HFF-Myc (cell line): Measurements from ENCODE around the gene THPO.
A peak's percentile ranks its signal among the peaks of the same experiment; 100 is the strongest.

ENCODE experiments used
- DNase-seq: peaks from one replicate; pipeline ENCODE4 v3.0.0-alpha.2; 2011; ENCODE audit warnings: low read depth; ENCODE audit errors: extremely low read depth
- H3K4me3 ChIP-seq: replicated peaks from 2 replicates; pipeline ENCODE4 v1.5.1; 2011; ENCODE audit warnings: low read depth, mild to moderate bottlenecking, control low read depth, low read length
- TF ChIP-seq, protein P1 (sequence below): IDR thresholded peaks from 2 replicates; pipeline ENCODE4 v1.5.1; 2012; ENCODE audit warnings: mild to moderate bottlenecking, low read depth, low read length, control low read depth; ENCODE audit errors: missing control alignments

THPO gene

DNA sequence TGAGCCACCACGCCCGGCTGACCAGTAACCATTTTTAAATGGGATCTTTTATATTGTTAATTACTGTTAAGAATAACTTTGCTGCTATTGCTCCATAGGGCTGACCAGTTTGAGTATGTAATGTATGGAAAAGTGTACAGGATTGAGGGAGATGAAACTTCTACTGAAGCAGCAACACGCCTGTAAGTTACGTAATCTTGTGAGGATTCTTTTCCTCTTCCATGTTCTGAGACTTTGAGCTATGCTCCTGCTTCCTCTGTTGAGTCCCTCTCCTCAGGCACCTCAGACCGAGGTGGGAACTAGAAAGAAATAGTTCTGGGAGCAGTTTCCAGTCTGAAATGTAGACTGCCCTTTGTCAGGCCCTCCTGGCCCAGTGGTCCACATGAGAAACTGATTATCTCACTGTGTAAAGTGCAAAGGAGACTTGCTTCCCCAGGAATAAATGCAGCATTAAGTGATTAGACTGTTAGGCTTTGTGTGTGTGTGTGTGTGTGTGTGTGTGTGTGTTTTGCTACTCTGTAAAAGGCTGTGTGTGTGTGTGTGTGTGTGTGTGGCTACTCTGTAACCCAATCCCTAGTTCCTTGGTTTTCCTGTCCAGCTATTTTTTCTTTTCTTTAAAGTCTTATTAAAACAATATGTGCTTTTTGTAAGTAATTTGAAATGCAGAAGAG, 11.3 kb downstream of the THPO start:
- no peak overlapping the region for H3K4me3 ChIP-seq
- TF ChIP-seq, protein P1, sequence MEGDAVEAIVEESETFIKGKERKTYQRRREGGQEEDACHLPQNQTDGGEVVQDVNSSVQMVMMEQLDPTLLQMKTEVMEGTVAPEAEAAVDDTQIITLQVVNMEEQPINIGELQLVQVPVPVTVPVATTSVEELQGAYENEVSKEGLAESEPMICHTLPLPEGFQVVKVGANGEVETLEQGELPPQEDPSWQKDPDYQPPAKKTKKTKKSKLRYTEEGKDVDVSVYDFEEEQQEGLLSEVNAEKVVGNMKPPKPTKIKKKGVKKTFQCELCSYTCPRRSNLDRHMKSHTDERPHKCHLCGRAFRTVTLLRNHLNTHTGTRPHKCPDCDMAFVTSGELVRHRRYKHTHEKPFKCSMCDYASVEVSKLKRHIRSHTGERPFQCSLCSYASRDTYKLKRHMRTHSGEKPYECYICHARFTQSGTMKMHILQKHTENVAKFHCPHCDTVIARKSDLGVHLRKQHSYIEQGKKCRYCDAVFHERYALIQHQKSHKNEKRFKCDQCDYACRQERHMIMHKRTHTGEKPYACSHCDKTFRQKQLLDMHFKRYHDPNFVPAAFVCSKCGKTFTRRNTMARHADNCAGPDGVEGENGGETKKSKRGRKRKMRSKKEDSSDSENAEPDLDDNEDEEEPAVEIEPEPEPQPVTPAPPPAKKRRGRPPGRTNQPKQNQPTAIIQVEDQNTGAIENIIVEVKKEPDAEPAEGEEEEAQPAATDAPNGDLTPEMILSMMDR = no peak
- peak; percentile 73 for DNase-seq

DNA sequence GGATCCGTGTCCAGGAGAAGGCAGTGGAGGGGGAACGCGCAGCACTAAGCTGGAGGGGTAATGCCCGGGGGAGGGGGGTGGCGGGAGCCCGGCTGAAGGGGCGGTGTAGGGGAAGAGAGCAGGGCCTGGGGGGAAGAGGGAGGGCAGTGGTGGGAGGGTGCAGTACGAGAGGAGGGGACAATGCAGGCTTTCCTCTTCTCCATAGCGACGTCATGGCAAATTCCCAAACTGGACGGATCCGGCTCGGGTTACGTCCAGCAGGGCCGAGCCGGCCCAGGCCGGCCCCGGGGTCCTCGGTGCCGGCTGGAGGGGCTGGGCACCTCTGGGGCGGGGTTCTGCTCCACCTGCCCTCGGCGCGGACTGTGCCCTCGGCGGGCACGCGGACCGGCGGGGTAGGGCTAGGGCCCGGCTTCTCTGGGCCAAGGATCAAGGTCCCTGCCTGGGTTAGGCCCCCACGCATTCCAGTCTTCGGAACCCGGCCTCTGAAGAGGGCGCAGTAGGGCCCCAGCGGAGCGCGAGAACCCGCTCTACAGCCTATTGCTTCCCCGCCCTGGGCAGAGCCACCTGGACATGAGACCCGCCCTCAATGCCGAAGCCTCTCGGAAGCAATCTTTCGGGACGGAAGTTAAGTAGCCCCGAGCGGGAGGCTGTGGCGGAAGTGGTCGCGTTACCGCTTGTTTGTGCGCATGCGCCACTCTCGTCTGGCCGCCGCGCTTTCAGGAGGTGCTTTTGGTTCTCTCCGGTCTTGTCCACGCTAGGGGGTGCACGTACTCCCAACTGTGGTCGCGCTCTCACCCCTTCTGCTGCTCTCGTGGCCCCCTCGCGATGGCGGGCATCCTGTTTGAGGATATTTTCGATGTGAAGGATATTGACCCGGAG, 15.1 kb downstream of the THPO start:
- TF ChIP-seq, protein P1 = peak; percentile 50
- DNase-seq = peak; percentile 97
- H3K4me3 ChIP-seq = peak overlapping the region; percentile 71

DNA sequence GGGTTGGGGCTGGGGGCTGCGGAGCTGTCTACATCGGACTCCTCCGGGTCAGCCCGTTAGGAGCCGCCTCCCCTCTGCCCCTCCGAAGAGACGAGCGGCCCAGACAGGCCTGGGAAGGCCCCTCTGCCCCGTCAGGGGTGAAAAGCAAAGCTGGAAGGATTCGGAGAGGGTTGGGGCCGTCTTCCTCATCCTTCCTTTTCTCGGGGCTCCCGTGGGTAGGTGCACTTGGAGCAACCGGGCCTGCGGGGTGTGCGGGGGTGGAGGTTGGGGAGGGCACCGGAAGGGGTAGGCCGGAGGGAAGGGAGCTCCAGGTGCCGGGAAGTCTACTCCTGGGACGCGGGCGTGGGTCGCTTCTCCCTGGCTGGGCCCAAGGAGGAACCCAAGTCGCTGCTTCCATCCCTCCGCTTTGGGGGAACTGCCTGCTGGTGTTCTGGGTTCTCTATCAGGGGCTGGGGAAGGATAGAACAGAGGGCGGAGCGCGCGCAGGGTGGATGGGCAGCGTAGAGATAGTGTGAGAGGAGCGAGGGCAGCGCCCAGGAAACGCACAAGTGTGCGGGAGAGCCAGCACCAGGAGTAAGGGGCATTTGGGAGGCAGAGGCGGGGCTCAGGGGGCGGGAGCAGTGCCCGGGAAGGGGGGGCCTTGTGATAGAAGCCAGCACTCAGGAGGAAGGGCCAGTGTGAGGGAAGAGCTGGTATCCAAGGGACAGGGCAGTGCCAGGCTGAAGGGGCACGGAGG, 15.9 kb downstream of the THPO start:
- no peak for DNase-seq
- TF ChIP-seq, protein P1 = no peak
- H3K4me3 ChIP-seq = peak overlapping the region; percentile 71

DNA sequence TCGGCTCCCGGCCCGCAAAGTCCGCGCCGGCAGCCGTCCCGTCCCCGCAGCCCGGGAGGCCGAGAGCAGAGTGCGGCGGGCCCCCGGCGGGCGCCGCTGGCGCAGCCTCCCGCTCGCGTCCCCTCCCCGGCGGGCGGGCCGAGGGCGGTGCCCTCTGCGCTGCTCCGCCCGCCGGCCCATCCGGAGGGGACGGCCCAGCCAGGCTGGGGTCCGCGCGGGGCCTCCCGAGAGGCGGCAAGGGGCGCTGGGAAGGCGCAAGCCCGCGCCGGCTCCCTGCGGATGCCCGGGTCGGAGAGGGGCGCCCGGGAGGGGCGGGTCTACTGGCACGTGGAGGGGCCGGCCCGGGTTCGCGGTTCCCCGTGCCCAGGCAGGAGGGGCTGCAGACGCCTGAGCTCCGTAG, 16.5 kb downstream of the THPO start, which contains the start of the genes CLCN2 and POLR2H:
Gene CLCN2 (minus strand): TSS at position 74 of the 400 bp plus-strand sequence. CDS start 126 bp downstream, outside the sequence.
Gene POLR2H (plus strand): TSS at position 179 of the 400 bp plus-strand sequence. CDS start 1,783 bp downstream, outside the sequence.
- TF ChIP-seq, protein P1 = no peak

DNA sequence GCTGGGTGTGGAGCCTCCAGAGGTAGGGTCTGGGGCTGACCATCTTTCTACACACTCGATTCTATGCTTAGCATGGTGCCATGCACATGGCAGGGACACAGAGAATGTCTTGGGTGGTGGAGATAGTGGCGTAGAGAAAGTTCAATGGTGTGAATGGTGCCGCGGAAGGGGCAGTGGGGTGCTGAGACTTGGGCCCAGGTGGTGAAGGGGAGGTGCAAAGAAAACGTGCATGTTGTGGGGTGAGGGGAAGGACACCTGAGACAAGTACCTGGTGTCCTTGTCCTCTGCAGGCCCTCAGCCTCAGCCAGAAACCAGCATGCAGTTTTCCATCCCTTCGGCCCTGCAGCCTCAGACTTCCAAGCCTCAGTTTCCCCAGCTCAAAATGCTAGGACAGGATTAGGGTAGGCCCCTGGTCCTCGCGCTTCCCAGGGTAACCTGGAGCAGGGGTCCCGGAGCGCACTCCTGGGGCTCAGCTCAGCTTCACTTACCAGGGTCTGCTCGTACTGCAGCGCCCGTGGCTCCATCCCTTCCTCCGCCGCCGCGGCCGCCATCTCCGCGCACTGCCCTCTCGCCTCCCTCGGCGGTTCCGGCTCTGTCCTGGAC, 17.0 kb downstream of the THPO start:
- H3K4me3 ChIP-seq = peak overlapping the region; percentile 71
- TF ChIP-seq, protein P1 = no peak
- DNase-seq = no peak

More for the DNA sequence above, 16.5 kb downstream of the THPO start, which contains the start of the genes CLCN2 and POLR2H:
- no peak for DNase-seq
- H3K4me3 ChIP-seq = peak within 1 kb of the TSS; percentile 71
